Raji (cell line): ENCODE data around the gene BLM.

Source experiments
- POLR2A ChIP-seq: IDR thresholded peaks from 2 replicates; pipeline ENCODE4 v1.6.1; 2011; ENCODE audit warnings: low read depth, low read length, control low read depth; ENCODE audit not compliant: insufficient read depth

The BLM gene

DNA sequence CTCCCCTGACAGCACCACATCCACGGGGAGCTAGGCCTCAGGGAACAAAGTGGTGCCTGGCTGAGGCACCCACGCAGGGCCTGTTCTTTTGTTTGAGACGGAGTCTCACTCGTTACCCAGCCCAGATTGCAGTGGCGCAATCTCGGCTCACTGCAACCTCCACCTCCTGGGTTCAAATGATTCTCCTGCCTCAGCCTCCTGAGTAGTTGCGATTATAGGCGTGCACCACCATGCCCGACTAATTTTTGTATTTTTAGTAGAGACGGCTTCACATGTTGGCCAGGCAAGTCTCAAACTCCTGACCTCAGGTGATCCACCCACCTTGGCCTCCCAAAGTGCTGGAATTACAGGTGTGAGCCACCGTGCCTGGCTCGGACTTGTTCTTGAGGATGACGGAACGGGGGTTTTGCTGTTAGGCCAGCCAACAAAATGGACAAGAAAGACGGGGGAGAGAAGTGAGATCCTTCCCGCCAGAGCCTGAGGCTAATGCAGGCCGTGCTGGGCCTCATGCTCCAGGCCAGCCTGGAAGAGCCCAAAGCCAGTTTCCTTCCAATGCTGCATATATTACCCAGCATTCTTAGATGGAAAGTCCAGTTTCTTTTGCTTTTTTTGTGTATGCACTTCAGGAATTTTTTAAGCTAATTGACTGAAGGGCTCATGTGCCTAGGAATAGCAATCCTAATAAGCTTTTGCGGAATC is 123.2 kb downstream of the BLM start:
- no peak for TF ChIP-seq POLR2A

DNA sequence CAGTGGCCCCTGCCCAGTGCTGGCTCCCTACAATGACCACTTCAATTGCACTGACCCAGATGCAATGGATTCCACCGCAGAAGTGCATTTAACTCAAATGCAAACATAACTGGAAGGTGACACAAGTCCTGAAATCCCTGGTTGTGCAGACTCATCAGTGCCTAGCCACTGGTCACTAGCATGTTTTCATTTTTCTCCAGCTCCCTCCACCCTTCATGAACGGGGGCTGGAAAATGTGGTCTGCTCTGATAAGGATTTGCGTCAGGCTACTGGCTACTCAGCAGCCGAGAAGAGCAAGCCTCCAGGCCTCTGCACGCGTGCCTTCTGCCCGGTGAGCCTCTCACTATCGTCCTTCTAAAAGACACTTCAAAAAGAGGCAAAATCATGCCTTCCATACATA is 123.8 kb downstream of the BLM start:
- TF ChIP-seq POLR2A: no peak

- no peak for TF ChIP-seq POLR2A
Observed at GRCh38 chr15:90844696-90845095, 127.5 kb downstream of the BLM start.

GRCh38 chr15:90845201-90845949 is 128.2 kb downstream of the BLM start:
- TF ChIP-seq POLR2A: no peak

GRCh38 chr15:90851114-90851513 is 134.0 kb downstream of the BLM start:
- no peak for TF ChIP-seq POLR2A

DNA sequence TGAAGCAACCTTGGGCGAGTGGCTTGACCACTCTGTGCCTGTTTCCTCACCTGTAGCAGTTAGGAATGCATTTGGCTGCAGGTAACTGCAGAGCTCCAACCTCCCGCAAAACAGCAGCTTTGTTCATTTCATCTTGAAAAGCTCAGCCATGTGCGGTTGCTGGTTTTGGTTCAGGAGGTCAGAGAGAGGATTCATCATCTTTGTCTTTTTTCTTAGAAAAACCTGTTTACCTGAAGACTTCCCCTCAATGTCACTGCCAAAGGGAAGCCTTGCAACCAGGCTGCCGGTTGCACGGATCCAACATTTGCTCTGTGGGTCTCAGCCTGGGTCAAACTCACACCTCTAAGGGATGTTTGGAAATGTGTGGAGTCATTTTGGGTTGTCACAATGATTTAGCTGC is 134.8 kb downstream of the BLM start:
- no peak for TF ChIP-seq POLR2A

DNA sequence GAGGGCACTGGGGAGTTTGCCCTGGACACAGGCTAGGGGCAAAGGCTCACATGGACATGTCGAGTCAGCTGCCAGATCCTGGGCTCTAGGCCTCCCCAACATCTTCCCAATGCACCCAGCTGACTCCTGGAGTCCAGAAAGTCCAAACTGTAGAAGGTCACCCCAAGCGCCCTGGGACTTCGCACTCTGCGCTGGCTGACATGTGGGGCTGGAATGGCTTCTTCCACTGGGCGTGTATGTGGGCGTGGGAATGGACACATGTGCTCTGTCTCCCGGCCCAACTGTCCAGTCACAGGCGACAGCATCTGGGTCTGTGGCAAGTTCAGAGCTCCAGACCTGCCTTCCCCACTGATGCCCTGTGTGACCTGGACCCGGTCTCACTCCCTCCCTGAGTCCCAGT is 138.0 kb downstream of the BLM start:
- no peak for TF ChIP-seq POLR2A

- no peak for TF ChIP-seq POLR2A
Observed at GRCh38 chr15:90857337-90857736, 140.2 kb downstream of the BLM start.

DNA sequence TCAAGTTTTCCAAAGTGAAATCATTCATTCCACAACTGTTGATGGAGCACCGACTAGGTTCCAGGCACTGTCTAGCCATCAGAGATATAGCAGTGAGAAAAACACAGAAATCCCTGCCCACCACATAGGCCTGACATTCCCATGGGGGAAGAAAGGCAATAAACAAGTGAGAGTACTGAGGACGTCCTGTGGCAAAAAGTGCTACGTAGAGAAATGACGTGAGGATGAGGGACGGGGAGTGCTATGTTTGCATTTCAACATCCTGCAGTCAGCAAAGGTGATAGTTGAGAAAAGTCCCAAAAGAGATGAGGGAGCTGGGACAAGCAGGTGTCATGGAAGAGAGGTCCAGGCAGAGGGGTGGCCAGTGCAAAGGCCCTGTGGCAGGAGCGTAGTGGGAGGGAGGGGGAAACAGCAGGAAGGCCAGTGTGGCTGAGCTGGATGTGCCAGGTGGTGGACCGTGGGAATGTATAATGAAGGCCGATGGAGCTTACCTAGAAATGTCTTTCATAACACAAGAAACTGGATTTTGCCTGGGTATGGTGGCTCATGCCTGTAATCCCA is 140.8 kb downstream of the BLM start:
- no peak for TF ChIP-seq POLR2A

DNA sequence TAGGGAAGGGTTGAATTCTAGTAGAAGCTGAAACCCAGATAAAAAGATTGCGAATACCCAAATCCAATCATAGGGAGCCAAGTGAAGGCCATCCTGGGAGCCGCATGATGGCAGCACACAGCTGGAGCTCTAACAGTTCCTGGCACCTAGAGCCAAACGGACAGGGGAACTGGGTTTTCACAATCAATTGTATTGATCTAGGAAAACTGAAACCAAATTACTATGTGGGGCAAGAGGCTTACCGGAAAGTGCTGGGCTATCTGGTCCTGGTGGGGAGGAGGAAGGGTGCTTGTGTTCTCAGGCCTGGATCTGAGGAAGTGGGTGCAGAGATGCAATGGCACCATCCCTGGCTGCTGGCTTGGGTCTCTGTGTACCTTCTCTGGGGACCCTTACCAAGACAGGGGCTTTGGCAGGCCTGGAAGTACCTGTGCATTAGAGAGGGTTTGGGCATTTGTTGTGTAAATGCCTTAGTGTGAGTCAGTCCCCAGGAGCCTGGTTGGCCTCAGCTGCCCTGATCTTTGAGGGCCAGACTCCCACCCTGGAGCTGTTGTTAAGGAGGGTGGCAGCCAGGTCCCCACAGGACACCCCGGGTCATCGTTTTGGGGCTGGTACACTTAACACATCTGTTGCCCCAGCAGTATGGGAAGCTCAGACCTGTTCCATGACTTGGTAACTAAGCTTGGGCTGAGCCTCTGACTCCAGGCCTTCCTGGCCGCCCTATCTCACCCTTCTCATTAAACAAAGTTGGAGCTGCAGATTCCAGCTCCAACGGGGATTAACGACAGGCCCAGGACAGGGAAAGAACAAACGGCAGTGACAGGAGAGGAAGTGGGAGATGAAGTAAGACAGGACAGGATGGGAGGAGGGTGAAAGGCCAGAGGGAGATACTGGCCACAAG is 142.3 kb downstream of the BLM start:
- no peak for TF ChIP-seq POLR2A

- no peak for TF ChIP-seq POLR2A
Observed at GRCh38 chr15:90860450-90860849, 143.3 kb downstream of the BLM start.

- TF ChIP-seq POLR2A: no peak
Observed at GRCh38 chr15:90860942-90861675, 144.0 kb downstream of the BLM start.

DNA sequence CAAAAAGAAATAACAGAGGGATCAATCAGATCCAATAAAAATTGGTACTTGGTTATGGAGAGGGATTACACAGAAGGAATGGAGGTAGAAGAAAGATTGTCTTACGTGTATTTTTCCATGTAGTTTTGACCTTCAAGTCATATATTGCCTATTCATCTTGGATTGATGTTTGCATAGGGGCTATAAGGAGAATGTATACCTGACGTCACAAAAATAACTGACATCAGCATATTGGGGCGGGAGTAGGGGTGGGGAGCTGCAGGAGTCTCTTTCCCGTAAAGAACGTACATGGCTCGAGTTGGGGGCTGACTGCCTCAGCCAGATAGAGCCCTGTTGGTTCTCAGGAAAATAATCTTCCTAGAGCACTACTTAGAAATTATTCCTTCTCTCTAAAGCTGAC is 145.3 kb downstream of the BLM start:
- no peak for TF ChIP-seq POLR2A

GRCh38 chr15:90862964-90863778 is 146.0 kb downstream of the BLM start:
- no peak for TF ChIP-seq POLR2A
